DND-41 (cell line): ENCODE measurements around the gene GRIK4.

Experiments used
- ATAC-seq: fragments of 200-7000 bp; cut with Tn5 transposase; 3 replicates; pipeline ENCODE4 v1.9.1; 2021; ENCODE audit warnings: low read depth; ENCODE audit not compliant: insufficient read depth
- DNase-seq: peaks from one replicate; pipeline ENCODE4 v3.0.0-alpha.2; 2020
- H2AFZ ChIP-seq: 2 replicates; pipeline ENCODE4 v1.6.0; 2012; ENCODE audit warnings: low read depth, low read length
- H3K27ac ChIP-seq: 2 replicates; pipeline ENCODE4 v1.5.1; 2012; ENCODE audit warnings: low read length, inconsistent platforms
- H3K27me3 ChIP-seq: fragments of 200-600 bp; sonication (generic); 2 replicates; pipeline ENCODE4 v1.6.0; 2012; ENCODE audit warnings: low read length, mild to moderate bottlenecking, inconsistent platforms; ENCODE audit not compliant: insufficient read depth, poor library complexity
- H3K36me3 ChIP-seq: 2 replicates; pipeline ENCODE4 v1.5.1; 2012; ENCODE audit warnings: low read length, inconsistent platforms; ENCODE audit not compliant: insufficient read depth
- H3K4me1 ChIP-seq: 2 replicates; pipeline ENCODE4 v1.5.1; 2012; ENCODE audit warnings: mild to moderate bottlenecking, low read length; ENCODE audit not compliant: insufficient read depth
- H3K4me2 ChIP-seq: 2 replicates; pipeline ENCODE4 v1.6.0; 2012; ENCODE audit warnings: mild to moderate bottlenecking, moderate library complexity, low read length, inconsistent platforms; ENCODE audit not compliant: insufficient read depth
- H3K4me3 ChIP-seq, 2 experiments: fragments of 200-600 bp in 1 of 2; shearing (Covaris generic) in 1 of 2; 2 replicates each; pipeline ENCODE4 v1.5.1; 2012 to 2016; ENCODE audit warnings: inconsistent platforms in 2 of 2, low read length in 2 of 2, mild to moderate bottlenecking in 2 of 2, low read depth in 1 of 2, moderate library complexity in 1 of 2
- H3K79me2 ChIP-seq: 2 replicates; pipeline ENCODE4 v1.6.0; 2012; ENCODE audit warnings: low read length, inconsistent platforms; ENCODE audit not compliant: insufficient read depth
- H3K9ac ChIP-seq: 2 replicates; pipeline ENCODE4 v1.6.0; 2012; ENCODE audit warnings: low read depth, mild to moderate bottlenecking, inconsistent platforms, low read length, moderate library complexity
- H3K9me3 ChIP-seq: 2 replicates; pipeline ENCODE4 v1.5.1; 2012; ENCODE audit warnings: low read length, moderate library complexity, mild to moderate bottlenecking, inconsistent platforms; ENCODE audit not compliant: insufficient read depth, severe bottlenecking
- H4K20me1 ChIP-seq: 2 replicates; pipeline ENCODE4 v1.6.0; 2012; ENCODE audit warnings: low read length; ENCODE audit not compliant: insufficient read depth
- CTCF ChIP-seq: IDR thresholded peaks from 2 replicates; pipeline ENCODE4 v1.5.1; 2012; ENCODE audit warnings: borderline replicate concordance, low read length, moderate library complexity, mild to moderate bottlenecking; ENCODE audit not compliant: poor library complexity, severe bottlenecking; ENCODE audit errors: extremely low read depth
- EZH2 ChIP-seq: IDR thresholded peaks from 3 replicates; pipeline ENCODE4 v1.6.1; 2012; ENCODE audit warnings: borderline replicate concordance, low read depth, mild to moderate bottlenecking, moderate library complexity, low read length, inconsistent platforms; ENCODE audit not compliant: severe bottlenecking

Gene GRIK4

GRCh38 chr11:120789391-120789790 is 277.8 kb downstream of the GRIK4 start:
- ATAC-seq (no peak), DNase-seq (no peak)
- Histone ChIP-seq H4K20me1 (0 out of 2 replicates have a peak, but pooled peaks cover 1% of the 10 kb centered on the region), H3K27ac (no peak overlapping the region), H3K9ac (no peak overlapping the region), H3K27me3 (peaks cover 26% of the 10 kb centered on the region), H2AFZ (no peak overlapping the region), H3K36me3 (no peaks in the 10 kb centered on the region), H3K9me3 (no peaks in the 10 kb centered on the region), H3K4me3 (no peak overlapping the region), H3K4me2 (no peak overlapping the region), H3K79me2 (no peaks in the 10 kb centered on the region), H3K4me1 (no peaks in the 10 kb centered on the region)
- TF ChIP-seq CTCF (no peak), EZH2 (no peak)

GRCh38 chr11:120792306-120792705 is 280.8 kb downstream of the GRIK4 start:
- Histone ChIP-seq H3K36me3 (no peaks in the 10 kb centered on the region), H3K4me1 (no peaks in the 10 kb centered on the region), H2AFZ (no peak overlapping the region), H3K4me3 (no peak overlapping the region), H3K4me2 (no peak overlapping the region), H3K9ac (no peak overlapping the region), H3K9me3 (no peaks in the 10 kb centered on the region), H4K20me1 (peaks cover 4% of the 10 kb centered on the region), H3K79me2 (no peaks in the 10 kb centered on the region), H3K27me3 (peaks cover 37% of the 10 kb centered on the region), H3K27ac (no peak overlapping the region)
- ATAC-seq (no peak), DNase-seq (no peak)
- TF ChIP-seq CTCF (no peak), EZH2 (no peak)

- Histone ChIP-seq H2AFZ (no peak overlapping the region), H3K4me2 (no peak overlapping the region), H3K4me3 (no peak overlapping the region), H3K27ac (no peak overlapping the region), H3K36me3 (no peaks in the 10 kb centered on the region), H3K4me1 (no peaks in the 10 kb centered on the region), H3K9me3 (no peaks in the 10 kb centered on the region), H3K27me3 (peaks cover 41% of the 10 kb centered on the region), H4K20me1 (peaks cover 4% of the 10 kb centered on the region), H3K9ac (no peak overlapping the region), H3K79me2 (no peaks in the 10 kb centered on the region)
- ATAC-seq (no peak), DNase-seq (no peak)
- TF ChIP-seq CTCF (no peak), EZH2 (no peak)
Observed at GRCh38 chr11:120793150-120793549, 281.6 kb downstream of the GRIK4 start.
